Stimulated activated CD4-positive, alpha-beta T cell treated with anti-CD3 and anti-CD28 coated beads, TNF-alpha, amount 100 ng/mL, for 1 hour (primary cell): ENCODE measurements around the gene NCBP1.
"Not testable (repeated sequence)": the region's sequence is repeated elsewhere in the genome, so short reads cannot be mapped to it uniquely, and the experiment has no call there.

ENCODE experiments used
- DNase-seq, 3 donors: peaks; one replicate each; pipeline ENCODE4 v3.0.0-alpha.2; 2020; ENCODE audit warnings: low read depth in 3 of 3, low spot score in 1 of 3

NCBP1 gene, protein sequence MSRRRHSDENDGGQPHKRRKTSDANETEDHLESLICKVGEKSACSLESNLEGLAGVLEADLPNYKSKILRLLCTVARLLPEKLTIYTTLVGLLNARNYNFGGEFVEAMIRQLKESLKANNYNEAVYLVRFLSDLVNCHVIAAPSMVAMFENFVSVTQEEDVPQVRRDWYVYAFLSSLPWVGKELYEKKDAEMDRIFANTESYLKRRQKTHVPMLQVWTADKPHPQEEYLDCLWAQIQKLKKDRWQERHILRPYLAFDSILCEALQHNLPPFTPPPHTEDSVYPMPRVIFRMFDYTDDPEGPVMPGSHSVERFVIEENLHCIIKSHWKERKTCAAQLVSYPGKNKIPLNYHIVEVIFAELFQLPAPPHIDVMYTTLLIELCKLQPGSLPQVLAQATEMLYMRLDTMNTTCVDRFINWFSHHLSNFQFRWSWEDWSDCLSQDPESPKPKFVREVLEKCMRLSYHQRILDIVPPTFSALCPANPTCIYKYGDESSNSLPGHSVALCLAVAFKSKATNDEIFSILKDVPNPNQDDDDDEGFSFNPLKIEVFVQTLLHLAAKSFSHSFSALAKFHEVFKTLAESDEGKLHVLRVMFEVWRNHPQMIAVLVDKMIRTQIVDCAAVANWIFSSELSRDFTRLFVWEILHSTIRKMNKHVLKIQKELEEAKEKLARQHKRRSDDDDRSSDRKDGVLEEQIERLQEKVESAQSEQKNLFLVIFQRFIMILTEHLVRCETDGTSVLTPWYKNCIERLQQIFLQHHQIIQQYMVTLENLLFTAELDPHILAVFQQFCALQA

DNA sequence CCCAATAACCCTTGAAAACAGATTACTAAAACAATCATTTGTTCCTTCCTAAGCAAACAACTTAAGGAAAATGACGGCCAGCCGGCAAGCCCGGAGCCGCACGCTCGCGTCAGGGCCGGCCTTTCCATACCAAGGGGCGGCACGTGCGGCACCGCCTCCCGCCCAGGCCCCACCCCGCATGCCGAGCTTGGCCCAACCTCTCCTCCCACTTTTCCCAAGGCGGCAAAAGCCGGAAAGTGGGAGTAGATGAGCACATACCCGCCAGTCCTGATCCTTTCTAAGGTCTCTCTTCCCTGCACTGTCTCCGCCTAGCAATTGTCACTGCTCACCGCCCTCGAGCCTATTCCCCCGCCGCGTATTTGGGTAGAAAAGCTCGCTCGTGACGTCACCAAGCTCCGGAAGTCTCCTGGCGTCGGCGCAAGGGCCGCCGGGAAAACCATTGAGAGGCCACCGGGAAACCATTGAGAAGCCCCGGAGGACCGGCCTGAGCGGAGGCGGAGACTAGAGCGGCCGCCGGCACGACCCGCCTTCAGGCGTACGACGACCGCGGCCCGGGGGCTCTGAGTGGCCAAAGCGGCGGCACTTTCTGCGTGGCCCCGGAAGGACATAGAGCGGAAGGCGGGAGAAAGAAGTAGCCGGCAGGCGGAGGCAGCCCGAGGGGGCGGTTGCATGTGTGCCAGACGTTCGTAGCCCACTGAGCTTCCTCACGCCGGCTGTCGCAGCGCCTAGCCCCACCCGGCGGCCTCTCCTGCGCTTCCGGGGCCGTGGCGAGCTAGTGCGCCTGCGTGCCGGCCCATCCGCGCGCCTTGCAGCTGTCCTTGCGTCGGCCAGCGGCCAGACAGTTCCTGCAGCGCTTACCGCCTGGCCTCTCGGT is at the start of gene NCBP1, which contains the start of gene TSTD2:
Gene NCBP1 (plus strand): TSS at position 837 of the 874 bp plus-strand sequence. CDS start 61 bp downstream, outside the sequence.
Gene TSTD2 (minus strand): TSS at position 384 of the 874 bp plus-strand sequence. CDS start 5,806 bp downstream, outside the sequence.
- DNase-seq, result peak; percentile 87 to 90 (median 88)

DNA sequence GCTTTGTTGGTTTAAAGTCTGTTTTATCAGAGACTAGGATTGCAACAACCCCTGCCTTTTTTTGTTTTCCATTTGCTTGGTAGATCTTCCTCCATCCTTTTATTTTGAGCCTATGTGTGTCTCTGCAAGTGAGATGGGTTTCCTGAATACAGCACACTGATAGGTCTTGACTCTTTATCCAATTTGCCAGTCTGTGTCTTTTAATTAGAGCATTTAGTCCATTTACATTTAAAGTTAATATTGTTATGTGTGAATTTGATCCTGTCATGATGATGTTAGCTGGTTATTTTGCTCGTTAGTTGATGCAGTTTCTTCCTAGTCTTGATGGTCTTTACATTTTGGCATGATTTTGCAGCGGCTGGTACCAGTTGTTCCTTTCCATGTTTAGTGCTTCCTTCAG is 48.8 kb upstream of the NCBP1 start:
- DNase-seq, result not testable (repeated sequence)

DNA sequence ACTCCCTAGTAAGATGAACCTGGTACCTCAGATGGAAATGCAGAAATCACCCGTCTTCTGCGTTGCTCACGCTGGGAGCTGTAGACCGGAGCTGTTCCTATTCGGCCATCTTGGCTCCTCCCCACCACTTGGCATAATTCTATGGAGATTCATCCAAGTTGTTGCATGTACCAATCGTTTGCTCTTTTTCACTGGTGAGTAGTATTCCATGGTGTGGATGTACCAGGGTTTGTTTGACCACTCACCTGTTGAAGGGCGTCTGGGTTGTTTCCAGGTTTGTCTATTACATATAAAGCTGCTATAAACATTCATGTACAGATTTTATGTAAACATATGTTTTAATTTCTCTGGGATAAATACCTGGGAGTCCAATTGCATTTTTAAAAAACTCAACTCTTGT is 46.7 kb upstream of the NCBP1 start:
- not testable (repeated sequence) for DNase-seq

DNA sequence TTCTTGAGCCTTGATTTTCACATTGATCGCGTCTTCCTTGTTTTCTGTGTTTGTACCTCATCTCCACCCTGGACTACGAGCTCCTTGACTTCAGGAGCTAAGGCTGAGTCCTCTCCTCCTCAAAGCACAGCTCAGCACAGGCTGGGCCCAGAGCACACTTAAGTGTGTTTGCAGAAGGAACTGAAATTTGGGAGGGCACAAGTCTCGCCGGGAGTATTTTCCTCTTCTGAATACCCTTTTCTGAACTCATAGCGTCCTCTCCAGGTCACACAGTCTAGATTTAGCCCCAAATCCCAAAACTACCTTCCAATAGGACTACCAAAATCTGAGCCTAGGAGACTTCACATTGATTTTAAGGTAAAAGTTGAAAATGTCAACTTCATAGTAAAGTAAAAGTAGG is 42.1 kb upstream of the NCBP1 start:
- no peak for DNase-seq

DNA sequence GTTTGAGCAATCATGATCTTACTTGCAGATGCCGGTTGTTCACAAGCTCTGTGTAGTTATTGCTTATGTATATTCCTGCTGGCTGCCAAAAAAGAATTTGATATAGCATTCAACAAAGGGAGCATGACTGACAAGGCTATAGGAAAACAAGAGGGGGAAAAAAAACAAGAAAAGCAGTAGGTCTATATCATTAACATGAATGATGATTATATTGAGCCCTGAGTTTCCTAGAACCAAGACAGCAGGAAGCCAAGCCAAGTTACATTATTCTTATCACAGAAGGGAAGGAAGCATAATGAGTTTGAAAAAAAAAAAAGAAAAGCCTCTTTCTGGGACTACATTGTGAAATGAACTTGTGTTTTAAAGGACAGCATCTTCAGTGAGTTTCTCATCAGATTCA is 41.5 kb upstream of the NCBP1 start:
- no peak for DNase-seq

DNA sequence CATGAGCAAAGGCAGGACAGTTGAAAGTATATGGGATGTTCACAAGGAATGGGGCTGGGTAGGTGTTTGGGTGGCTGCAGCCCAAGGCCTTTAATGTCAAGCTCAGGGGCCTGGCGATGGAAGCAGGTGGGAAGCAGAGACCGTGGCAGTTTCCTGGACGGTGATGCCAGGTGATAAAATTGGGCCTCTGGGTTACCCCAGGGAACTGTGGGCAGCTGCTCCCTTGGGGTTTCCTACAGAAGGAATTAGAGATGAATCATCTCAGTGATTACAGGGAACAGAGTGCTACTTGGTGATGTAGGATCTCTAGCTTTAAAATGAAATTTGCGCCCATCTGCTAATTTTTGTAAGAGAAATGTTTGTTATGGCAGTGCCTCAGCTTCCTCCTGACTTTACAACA is 39.7 kb upstream of the NCBP1 start:
- DNase-seq, result no peak

DNA sequence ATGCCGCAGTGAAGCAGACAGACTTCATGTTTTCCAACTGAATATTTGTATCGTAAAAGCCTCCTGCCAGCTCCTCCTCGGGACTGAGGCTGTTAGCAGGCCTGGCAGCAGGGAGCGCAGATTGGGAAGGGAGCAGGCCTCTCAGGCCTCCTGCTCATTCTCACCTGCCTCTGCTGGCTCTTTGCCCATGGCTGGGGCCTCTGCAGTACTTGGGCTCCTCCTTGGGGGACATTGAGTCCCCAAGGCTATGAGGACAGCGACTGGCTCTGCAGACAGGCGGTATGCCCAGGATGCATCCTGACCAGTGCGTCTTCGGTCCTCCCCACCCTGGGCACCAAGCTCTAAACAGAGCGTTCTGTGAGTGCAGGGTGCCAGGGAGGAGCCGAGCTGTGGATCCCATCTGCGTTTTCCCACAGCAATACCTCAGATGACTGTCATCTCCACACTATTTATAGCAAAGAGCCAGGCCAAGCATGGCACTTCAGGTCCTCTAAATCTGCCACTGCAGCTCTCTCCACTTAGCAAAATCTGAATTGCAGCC is 39.2 kb upstream of the NCBP1 start:
- DNase-seq, result no peak

DNA sequence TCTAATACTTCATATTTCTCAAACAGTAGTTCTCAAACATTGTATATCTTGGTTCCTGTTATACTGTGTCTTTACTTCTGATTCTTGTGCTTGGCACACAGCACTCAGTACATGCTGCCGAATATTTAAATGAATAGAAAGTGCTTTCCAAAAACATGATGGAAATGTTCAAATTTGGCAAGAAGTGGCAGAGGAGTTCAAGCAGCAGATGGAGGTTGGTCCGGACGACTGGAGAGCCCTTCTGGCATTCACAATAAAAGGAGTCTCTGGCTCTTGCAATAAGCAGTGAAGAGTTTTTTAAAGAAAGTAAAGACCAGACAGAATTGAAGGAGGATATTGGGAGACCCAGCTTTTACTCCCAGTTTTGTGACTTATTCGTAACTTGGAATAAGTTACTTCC is 36.7 kb upstream of the NCBP1 start:
- no peak for DNase-seq

DNA sequence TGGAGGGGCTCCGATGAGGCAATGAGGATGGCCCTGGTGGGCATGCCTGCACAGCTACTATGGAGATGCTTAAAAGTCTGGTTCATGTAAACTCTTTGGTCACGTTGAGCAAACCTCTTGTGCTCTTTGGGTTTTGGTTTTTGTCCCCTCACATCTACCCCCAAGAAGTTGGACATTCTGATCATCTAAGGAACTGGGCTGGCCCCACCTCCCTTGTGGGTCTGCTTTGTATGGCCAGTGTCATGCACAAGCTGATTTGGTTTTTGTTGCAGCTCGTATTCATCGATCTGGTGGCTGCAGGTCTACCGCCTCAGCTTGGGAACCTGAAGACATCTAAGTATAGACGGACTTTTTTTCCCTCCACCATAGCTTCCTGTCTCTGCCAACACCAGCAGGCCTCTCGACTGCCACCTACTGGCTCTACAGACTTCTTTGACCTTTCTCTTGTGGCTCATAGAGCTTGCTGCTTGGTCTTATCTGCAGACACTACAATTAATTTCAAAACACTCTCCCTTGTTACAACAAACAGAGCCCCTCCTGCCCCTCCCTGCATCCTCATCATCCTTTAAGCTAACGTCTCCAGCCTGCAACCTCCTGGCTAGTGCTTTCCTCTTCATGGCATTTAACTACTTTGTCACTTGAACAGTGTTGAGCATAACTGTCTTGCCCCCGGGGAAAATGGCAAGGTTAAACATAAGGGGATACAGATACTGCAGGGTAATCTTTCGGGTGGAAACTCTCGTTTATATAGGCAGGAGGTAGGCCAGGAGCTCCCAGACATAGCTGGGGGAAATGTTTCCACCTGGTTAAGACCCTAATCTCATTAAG is 34.9 kb upstream of the NCBP1 start:
- DNase-seq, result peak; percentile 22 to 43 (median 33)

DNA sequence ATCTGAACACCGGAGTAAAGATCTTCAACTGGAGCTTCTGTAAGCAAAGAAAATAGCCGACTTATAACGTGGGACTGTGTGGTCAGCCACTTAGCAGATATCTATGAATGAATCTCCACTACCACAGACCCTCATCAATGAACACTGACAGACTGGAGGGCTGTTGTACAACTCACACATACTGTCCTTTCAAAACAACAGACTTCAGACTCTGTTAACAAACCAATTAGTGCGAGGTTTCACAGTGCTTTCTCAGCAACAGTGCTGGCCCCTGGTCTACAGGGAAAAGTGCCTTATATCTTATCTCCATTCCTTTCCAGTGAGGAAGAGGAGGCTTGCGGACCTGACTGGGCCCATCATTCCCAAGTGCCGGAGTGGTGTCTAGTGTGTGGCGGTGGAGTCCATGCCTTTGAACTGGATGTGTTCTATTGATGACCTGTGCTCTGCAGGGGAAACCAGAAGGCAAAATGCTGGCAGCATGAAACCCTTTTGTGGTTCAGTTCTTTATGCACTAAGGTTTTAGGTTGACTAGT is 34.2 kb upstream of the NCBP1 start:
- DNase-seq, result no peak

DNA sequence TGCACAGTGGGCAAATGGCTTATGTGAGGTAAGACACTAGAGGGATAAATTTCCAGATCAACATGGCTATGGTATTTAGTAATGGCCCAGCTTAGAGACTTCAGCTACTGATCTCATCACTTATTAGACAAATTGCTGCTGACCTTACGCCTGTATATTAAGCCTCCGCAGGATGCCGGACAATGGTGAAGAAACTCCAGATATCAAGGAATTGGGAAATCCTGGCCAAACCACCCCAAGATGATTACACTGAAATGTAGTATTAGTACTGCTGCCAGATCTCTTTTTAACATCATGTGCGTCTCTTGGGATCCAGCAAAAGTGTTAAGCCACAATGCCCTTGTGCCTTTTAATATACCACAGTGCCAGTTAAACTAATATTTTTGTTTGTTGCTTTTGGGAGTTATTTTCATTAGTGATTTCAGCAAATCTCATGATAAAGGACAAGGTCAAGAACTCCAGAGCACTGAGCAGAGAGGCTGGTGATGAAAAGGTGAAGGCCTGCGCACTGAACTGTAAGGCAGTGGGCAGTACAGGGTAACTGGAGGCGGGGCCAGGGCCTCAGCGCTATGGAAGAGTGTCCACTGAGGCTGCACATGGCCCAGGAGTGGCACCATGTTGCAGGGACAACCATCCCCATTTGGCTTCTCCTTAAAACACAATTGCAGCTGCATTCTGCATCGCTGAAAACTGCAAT is 32.9 kb upstream of the NCBP1 start:
- DNase-seq, result no peak

DNA sequence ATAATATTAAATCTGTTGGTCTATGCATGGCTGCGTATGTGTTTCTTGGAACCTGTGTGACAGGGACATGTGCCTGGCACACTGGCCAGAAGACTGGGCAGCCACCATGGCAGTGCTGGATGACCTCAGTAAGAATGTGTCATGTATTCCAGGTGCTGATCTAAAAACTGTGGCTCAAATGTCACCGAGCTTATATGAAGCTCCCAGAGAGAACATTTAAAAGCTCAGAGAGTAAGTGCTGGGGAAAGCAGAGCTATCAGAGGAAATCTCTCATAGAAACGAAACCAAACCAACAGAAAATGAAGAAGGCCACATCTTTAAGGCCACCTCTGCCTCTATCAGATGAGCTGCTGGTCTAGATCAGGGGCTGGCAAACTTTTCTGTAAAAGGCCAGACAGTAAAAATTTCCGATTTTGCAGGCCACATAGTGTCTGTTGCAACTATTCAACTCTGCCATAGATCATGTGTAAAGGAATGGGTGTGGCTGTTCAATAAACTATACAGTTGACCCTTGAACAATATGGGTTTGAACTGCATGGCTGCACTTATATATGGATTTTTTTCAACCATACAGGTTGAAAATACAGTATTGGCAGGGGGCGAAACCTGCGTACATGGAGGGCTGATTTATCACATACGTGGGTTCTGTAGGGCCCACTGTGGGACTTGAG is 32.3 kb upstream of the NCBP1 start:
- DNase-seq, result no peak

DNA sequence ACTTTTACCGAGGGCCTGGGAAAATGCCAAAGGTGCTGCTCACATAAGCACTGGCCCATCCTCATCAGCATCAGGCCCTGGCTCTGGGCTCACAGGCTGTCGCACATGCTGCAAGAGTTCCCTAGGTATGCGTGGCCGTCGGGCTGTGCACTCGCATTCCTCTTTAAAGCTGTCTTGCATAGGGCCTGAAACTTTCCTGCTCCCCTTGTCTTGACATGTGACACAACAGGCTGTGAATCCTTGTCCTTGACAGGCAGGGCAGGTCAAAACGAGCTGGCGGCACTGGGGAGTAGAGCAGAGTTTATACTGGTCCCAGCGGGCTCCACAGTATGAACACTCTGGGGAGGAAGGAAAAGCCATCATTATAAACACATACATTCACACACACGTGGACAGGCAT is 31.2 kb upstream of the NCBP1 start:
- DNase-seq, result no peak

DNA sequence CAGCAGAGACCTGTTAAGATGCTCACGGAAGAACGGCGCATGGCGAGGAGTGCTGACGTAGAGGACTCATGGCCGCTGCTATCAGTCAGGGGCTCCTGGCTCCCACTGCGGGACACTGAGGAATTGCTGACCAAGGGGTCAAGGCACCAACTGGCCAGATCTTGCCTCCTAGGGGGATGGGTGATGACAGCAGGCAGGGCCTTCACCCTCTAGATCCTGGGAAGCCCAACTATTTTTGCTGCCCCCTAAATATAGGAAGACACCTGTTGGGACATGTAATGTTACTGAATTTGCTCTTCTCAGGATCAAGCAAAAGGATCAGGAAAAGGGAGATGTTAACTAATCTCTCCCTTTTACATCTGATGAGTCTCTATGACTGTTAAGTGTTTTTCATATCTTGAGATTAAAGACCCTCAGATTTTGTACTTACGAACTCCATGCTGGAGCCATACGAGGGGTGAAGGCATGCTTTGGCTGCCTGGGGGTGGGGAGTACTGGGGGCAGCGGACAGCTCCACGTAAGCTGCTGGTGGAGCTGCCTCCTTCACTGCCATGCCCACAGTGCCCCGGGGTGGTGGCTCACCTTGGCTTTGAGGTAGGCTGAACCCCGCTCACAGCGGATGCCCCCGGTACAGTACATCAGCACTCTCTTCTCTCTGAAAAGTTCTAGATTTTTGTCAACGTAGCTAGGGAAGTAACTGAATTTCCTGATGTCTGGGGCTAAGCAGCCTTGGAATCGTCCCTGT is 28.5 kb upstream of the NCBP1 start:
- no peak for DNase-seq

DNA sequence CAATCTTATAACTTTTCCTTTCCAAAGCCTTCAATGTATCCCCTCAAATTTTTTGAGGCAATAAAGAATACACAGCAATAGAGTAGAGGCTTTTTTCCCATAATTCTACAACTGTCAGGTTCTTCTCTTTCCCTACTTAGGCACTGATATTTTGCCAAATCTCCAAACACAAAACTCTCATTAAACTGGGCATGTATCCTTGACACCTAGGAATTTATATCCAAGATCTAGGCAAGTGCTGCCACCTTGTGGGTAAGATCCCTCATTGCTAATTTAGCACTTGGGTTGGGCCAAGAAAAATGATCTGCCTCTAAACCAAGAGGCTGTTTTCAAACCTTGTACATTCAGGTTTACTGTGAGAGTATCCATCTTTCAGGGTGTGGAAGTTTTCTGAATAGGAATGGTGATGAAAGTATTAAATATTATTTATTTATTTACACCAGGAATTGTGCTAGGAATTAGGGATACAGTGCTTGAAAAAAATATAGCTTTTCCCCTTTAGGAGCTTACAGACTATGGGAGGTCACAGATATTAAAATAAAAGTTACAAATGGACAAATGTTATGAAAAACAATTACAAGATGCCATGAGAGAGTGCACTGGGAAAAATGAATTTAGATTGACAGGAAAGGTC is 18.1 kb upstream of the NCBP1 start:
- DNase-seq, result no peak

DNA sequence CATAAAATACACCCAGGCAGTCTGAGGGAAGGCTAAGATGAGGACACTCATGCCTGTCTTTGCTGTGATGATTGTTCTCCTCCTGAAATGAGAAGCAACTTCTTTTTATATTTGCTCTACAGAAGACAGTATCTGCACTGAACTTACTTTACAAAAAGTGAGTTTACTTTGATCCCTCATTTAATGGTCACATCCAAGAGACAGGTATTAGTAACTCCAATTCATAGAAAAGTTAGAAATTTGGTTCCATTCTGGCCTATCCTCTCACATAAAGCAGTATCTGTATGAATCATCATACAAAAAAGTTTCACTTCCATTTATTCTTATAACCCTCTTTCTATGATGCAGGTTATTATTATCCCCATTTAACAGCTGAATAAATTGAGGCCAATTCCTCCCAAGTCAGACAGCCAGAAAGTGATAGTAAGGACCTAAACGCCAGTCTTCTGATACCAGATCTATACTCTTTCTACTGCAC is 15.6 kb upstream of the NCBP1 start:
- no peak for DNase-seq

DNA sequence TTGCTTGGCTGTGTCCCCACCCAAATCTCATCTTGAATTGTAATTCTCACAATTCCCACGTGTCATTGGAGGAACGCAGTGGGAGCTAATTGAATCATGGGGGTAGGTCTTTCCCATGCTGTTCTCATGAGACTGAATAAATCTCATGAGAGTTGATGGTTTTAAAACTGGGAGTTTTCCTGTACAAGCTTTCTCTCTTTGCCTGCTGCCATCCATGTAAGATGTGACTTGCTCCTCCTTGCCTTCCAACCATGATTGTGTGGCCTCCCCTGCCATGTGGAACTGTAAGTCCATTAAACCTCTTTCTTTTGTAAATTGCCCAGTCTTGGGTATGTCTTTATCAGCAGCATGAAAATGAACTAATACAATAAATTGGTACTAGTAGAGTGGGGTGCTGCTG is 13.6 kb upstream of the NCBP1 start:
- not testable (repeated sequence) for DNase-seq
